Measurements from ENCODE around the gene MAPT. TPM values are rescaled to one million over a fixed set of nuclear protein-coding genes. Genes with fewer than 3 reads are reported as not detected.
A peak's percentile ranks its signal among the peaks of the same experiment; 100 is the strongest.

The MAPT gene
- total RNA-seq, 4 donors from 2014 or later = 0.44 to 12.2 (median 3.3) TPM

GRCh38 chr17:46059486-46059885, 165.1 kb downstream of the MAPT start:
- Histone ChIP-seq H3K4me3 (no peak overlapping the region), H3K9me3 (no peaks in the 10 kb centered on the region), H3K27ac (no peak overlapping the region), H3K36me3 (peaks cover 0 to 65% (median 4%) of the 10 kb centered on the region in 3 donors), H3K27me3 (no peaks in the 10 kb centered on the region), H3K4me1 (peaks cover 0 to 29% (median 0%) of the 10 kb centered on the region in 3 donors)
- no peak for DNase-seq
- WGBS, 2 donors = 56 to 69% methylated on average over 4 of the region's 6 CpGs
- intact Hi-C loops (cut with DNase I) = no loop called here
- TF ChIP-seq CTCF (IDR thresholded peaks at IDR 0.05) (no peak), POLR2A (IDR thresholded peaks at IDR 0.05) (no peak)

- no peak overlapping the region for H3K4me3 ChIP-seq
- no peak overlapping the region for H3K27ac ChIP-seq
- H3K4me1 ChIP-seq = peaks cover 0 to 29% (median 0%) of the 10 kb centered on the region in 3 donors
- peaks cover 0 to 75% (median 4%) of the 10 kb centered on the region in 3 donors for H3K36me3 ChIP-seq
- no peaks in the 10 kb centered on the region for H3K27me3 ChIP-seq
- H3K9me3 ChIP-seq = no peaks in the 10 kb centered on the region
- DNase-seq = no peak
- 90% methylated on average over 2 of the region's 2 CpGs for WGBS, 2 donors
- no peak for TF ChIP-seq POLR2A (IDR thresholded peaks at IDR 0.05)
- no peak for TF ChIP-seq CTCF (IDR thresholded peaks at IDR 0.05)
- intact Hi-C loops (cut with DNase I) = no loop called here
Observed at GRCh38 chr17:46060461-46060860, 166.1 kb downstream of the MAPT start.

GRCh38 chr17:46061435-46061834, 167.1 kb downstream of the MAPT start:
- Histone ChIP-seq H3K9me3 (no peaks in the 10 kb centered on the region), H3K27me3 (no peaks in the 10 kb centered on the region), H3K4me1 (peaks cover 0 to 29% (median 0%) of the 10 kb centered on the region in 3 donors), H3K27ac (no peak overlapping the region), H3K4me3 (no peak overlapping the region), H3K36me3 (peaks cover 8 to 78% (median 10%) of the 10 kb centered on the region in 3 donors)
- 85 to 97% methylated on average over 4 to 5 of the region's 5 CpGs for WGBS, 2 donors
- no peak for TF ChIP-seq POLR2A (IDR thresholded peaks at IDR 0.05)
- peak in 3 of 6 experiments; percentile 26 to 51 (median 37) for TF ChIP-seq CTCF (IDR thresholded peaks at IDR 0.05)
- intact Hi-C loops (cut with DNase I) = no loop called here
- DNase-seq = no peak

- Histone ChIP-seq H3K4me1 (peaks cover 0 to 15% (median 0%) of the 10 kb centered on the region in 3 donors), H3K36me3 (peaks cover 8 to 79% (median 11%) of the 10 kb centered on the region in 3 donors), H3K9me3 (no peaks in the 10 kb centered on the region), H3K27me3 (no peaks in the 10 kb centered on the region), H3K4me3 (no peak overlapping the region), H3K27ac (peak overlapping the region in 1 of 4 donors; percentile 23)
- intact Hi-C loops (cut with DNase I) = no loop called here
- WGBS, 2 donors = 33 to 55% methylated on average over 2 of the region's 2 CpGs
- DNase-seq = no peak
- TF ChIP-seq POLR2A (IDR thresholded peaks at IDR 0.05) (no peak), CTCF (IDR thresholded peaks at IDR 0.05) (no peak)
Observed at GRCh38 chr17:46063241-46063640, 168.9 kb downstream of the MAPT start.

- Histone ChIP-seq H3K4me3 (no peak overlapping the region), H3K4me1 (peaks cover 0 to 13% (median 0%) of the 10 kb centered on the region in 3 donors), H3K27ac (no peak overlapping the region), H3K9me3 (no peaks in the 10 kb centered on the region), H3K27me3 (no peaks in the 10 kb centered on the region), H3K36me3 (peaks cover 8 to 78% (median 11%) of the 10 kb centered on the region in 3 donors)
- 86 to 92% methylated on average over 1 of the region's 1 CpG for WGBS, 2 donors
- no peak for DNase-seq
- intact Hi-C loops (cut with DNase I) = no loop called here
- TF ChIP-seq CTCF (IDR thresholded peaks at IDR 0.05) (no peak), POLR2A (IDR thresholded peaks at IDR 0.05) (no peak)
Observed at GRCh38 chr17:46064460-46064859, 170.1 kb downstream of the MAPT start.
